NCI-H2029 (cell line): ENCODE data around the gene CDK14.

ENCODE experiments used
- DNase-seq: peaks from one replicate; lab custom pipeline; 2025; lab: John Stamatoyannopoulos, UW

The CDK14 gene

DNA sequence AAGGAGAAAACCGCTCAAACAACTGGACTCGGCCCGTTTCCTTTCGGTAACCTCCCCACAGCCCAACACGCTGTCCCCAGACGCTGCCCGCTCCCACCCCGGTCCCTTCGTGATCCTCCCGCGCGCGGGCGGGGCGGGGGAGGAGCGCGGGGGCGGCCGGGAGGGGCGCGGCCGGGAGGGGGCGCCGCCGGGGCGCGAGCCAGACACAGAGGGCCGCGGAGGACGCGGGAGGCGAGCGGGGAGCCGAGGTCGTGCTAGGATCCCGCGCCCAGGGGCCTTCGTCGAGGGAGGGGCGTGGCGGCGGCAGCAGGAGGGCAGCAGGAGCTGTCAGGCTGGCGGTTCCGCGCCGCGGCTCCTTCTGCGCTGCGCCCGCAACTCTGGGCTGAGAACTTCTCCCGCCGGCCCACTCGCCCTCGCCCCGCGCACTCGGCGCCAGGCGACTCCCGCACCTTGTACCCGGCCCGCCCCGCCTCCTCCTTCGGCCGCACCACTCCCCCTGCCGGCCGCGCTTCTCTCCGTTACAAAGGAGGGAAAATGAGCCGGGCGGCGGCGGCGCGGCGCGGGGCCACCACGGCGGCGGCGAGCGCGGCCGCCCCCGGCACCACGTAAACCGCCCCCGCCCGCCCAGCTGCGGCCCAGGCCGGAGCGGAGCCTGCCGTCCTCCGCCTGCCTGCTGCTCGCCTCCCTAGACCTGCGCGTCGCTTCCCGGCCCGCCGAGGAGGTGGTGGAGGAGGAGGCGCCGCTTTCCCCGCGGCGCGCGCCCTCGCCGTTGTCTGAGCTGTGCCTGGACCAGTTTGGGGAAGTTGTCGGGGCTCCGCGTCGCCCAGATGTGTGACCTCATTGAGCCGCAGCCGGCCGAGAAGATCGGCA is at the start of gene CDK14:
Gene CDK14 (plus strand): TSS at position 521 of the 870 bp plus-strand sequence. CDS start 307 bp downstream, at position 828.
- peak; percentile 61 for DNase-seq

- DNase-seq, result no peak
Measured at GRCh38 chr7:90551036-90551435, 45.1 kb upstream of the CDK14 start.

- no peak for DNase-seq
Measured at GRCh38 chr7:90552521-90552920, 43.6 kb upstream of the CDK14 start.

DNA sequence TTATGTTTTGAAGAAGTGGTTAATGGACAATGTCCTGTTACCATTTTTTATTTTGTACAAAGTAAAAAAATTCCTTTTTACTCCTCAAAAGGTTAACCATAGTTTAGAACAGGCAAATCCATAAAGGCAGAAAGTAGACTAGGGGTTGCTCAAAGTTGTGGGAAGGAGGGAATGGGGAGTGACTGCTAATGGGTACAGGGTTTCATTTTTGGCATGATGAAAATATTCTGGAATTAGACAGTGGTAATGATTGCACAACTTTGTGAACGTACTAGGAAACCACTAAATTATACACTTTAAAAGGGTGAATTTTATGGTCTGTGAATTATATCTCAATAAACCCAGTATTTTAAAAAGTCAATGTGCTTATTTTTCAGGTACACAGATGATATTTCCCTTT is 35.4 kb upstream of the CDK14 start:
- no peak for DNase-seq

DNA sequence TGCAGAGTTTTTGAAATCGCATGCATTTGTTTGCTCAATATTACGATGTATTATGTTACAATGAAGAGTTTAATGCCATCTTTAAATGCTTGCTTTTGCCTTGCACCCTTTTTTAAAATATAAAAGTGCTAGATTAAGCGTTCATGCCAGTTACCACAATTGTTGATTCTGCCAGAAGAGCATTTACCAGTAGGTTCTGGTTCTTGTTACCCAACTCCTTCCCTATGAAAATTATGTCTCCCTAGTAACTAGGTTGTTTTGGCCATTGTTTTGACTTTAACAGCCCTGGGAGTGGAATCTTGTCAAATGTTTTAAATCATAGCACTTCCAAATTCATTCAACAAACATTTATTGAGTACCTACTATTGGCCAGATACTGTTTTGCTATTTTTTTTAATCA is 32.8 kb upstream of the CDK14 start:
- peak; percentile 7 for DNase-seq

- no peak for DNase-seq
Measured at GRCh38 chr7:90564455-90564854, 31.7 kb upstream of the CDK14 start.

DNA sequence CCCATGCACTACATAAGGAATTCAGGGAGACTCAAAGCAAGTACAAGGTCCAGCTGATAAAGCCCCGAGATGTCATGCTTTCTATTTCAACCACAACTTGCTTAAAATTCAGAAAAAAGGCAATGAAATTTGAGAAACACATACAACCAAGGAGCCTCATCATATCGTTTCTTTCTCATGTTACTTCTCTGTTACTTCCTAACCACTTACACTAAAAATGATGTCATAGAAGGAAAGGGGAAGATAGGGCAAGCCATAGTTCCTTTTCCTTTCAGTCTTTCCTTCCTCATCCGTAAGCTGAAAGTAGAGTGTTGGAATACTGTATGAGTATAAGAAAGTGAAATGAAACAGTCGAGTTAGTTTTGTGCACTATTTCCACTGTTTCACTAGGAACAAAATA is 27.9 kb upstream of the CDK14 start:
- no peak for DNase-seq

GRCh38 chr7:90569368-90569767 is 26.8 kb upstream of the CDK14 start:
- no peak for DNase-seq

GRCh38 chr7:90570373-90570959 is 25.7 kb upstream of the CDK14 start:
- DNase-seq, result no peak

GRCh38 chr7:90574146-90574819 is 21.8 kb upstream of the CDK14 start:
- DNase-seq, result no peak

DNA sequence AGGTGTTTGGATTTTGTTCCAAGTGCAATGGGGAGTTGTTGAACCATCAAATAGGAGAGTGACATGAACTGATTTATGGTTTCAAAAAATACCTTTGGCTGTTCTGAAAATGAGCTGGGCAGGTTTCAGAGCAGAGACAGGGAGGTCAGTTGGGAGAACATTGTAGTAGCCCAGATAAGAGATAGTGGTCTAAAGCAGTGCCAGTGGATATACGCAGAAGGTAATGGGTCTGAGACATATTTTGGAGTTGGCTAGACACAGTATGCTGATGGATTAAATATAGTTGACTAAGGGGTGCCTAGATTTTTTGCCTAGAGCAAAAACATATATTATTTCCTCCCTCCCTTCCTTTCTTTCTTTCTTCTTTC is 21.3 kb upstream of the CDK14 start:
- no peak for DNase-seq

- DNase-seq, result no peak
Measured at GRCh38 chr7:90579181-90579688, 16.9 kb upstream of the CDK14 start.

DNA sequence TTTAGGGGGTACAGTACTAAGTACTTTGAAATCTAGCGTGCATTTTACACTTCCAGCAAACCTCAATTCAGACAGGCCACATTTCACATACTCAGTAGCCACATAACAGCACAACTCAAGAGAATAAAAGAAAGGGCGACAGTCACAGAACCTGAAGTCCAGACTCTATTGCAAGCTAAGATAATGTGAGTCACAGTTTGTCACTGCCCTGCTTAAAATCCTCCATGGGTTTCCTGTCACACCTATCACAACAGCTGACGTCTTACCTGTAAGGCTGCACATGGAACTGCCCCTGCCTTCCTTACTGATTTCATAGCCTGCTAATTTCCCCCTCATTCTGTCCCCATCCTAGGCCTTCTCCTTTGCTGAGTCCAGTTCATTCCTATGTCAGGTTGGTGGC is 16.1 kb upstream of the CDK14 start:
- no peak for DNase-seq

DNA sequence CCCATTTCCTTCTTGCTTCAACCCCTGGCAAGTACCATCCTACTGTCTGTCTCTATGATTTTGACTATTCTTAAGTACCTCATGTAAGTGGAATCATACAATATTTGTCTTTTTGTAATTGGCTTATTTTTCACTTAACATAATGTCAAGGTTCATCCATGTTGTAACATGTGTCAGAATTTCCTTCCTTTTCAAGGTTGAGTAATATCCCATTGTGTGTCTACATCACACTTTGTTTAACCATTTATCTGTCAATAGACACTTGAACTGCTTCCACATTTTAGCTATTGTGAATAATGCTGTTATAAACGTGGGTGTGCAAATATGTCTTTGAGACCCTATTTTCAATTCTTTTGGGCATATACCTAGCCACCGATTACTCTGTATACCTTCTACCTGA is 14.0 kb upstream of the CDK14 start:
- peak; percentile 10 for DNase-seq

DNA sequence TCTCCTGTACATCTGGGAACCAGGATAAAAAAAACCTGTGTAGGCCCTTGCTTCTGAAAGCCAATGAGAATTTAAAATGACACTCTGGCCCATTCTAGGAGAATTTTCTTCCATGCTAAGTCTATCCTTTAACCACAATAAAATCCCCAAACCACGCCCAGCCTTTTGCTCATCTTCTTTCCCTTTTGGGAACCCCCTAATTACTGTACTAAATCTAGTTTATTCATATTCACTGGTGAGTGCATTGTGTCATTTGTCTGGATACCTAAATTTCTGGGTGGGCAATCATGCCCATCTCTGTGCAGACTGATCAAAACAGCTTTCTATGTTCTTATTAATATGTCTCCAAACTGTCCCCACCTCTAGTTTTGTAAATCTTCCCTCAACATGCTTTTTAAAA is 11.7 kb upstream of the CDK14 start:
- DNase-seq, result no peak

DNA sequence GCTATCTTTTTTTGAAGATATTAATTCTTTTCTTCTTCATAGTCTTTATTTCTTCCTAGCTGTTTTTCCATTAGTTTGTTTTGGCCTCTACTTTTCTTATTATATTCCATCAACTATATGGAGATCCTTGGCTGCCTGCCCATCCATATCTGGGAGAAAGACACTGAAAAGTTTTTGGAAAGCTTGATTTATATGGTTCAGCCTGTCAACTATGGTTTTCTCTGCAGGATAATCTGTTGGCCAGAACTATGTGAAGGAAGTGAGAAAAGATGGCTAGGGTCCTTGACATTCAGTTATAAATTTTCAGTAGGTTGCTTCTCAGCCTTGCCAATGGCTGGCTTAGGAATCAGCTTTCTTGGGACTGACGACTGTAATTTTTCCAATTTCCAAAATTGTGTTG is 10.0 kb upstream of the CDK14 start:
- no peak for DNase-seq

DNA sequence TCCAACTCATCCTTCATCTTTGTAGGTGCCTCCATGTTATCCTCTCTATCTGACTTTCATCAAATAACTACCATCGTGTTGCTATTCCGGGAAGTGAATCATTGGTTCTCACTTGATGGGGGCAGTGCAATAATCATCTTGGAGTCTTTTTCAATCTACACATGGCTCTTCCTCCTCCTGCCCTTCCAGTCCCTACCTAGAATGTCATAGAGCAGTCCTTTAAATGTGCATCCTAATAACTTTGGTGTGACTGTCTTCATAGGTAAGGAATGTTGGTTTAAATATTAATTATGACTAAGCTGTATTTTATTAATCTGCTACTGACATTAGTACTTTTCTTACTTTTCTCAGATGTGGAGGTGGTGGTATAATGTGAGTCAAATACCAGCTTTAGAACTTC is 8.4 kb upstream of the CDK14 start:
- DNase-seq, result no peak

GRCh38 chr7:90592033-90592432 is 4.1 kb upstream of the CDK14 start:
- DNase-seq, result no peak

- DNase-seq, result no peak
Measured at GRCh38 chr7:90593205-90593604, 2.9 kb upstream of the CDK14 start.

- DNase-seq, result no peak
Measured at GRCh38 chr7:90594751-90595317, 1.3 kb upstream of the CDK14 start.

DNA sequence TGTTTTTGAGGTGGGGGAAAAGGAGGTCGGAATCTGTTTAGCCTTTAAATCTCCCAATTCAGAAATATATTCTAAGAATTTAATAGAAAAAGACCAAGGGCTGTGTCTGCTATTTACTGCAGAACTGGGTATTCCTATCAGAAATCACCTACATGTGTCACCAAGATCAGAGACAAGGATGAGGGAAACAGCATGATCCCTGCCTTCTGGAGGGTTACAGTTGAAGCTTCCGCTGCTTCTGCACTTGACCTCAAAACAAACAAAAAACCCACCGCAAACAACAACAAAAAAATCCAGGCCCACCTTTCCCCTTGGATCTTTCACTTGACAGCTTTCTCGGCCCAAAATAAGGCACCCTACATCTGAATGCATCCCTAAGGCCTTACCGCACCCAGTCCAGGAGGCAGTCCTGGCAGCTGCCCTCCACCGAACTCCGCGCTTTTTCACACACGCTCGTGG is 750 bp upstream of the CDK14 start:
- no peak for DNase-seq
